Activated naive CD8-positive, alpha-beta T cell treated with anti-CD3 and anti-CD28 coated beads, Interleukin-2, amount 50 U/mL, for 24 hours (primary cell): Measurements from ENCODE around the gene MRPL12.
"Not testable (repeated sequence)": the region's sequence is repeated elsewhere in the genome, so short reads cannot be mapped to it uniquely, and the experiment has no call there.

Experiments used
- ATAC-seq: fragments of 150-1000 bp; cut with Tn5 transposase; one replicate; pipeline ENCODE4 v1.10.0; 2021
- DNase-seq: peaks from one replicate; pipeline ENCODE4 v3.0.0; 2021
- H3K27ac Mint-ChIP-seq: one replicate; pipeline ENCODE4 v1.8.0; 2021; ENCODE audit warnings: mild to moderate bottlenecking, mixed read lengths
- H3K27me3 Mint-ChIP-seq: one replicate; pipeline ENCODE4 v1.8.0; 2021; ENCODE audit warnings: mixed read lengths
- H3K36me3 Mint-ChIP-seq: one replicate; pipeline ENCODE4 v1.8.0; 2021; ENCODE audit warnings: low read depth, mixed read lengths
- H3K4me1 Mint-ChIP-seq: one replicate; pipeline ENCODE4 v1.8.0; 2021; ENCODE audit warnings: mixed read lengths
- H3K4me3 Mint-ChIP-seq: one replicate; pipeline ENCODE4 v1.8.0; 2021; ENCODE audit warnings: mild to moderate bottlenecking, moderate library complexity, mixed read lengths
- H3K9me3 Mint-ChIP-seq: one replicate; pipeline ENCODE4 v1.8.0; 2021; ENCODE audit warnings: mixed read lengths

The MRPL12 gene

DNA sequence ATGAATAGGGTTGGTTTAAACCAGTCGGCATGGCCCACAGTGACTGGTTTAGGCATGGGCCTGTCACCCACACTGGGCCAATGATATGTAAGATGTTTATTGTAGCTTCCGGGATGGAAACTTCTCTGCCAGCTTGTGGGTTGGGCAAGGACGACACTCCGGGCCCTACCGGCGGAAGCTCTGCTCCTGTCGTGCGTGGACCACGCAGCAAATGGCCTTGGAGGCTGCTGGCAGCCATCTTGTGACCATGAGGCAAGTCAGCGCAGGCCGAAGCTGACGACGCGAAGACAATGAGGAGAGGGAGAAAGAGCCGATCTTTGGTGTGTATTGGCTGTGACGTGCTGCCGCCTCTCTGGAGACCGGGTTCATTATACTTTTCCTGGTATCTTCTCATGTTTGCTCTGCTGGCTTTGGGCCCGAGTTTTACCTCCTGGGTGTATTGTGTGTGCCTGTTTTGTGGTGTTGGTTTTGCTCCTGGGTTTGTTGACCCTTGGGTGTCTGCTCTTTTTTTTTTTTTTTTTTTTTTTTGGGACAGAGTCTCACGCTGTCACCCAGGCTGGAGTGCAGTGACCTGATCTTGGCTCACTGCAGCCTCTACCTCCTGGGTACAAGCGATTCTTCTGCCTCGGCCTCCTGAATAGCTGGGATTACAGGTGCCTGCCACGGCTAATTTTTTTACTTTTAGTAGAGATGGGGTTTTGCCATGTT lies 24.3 kb downstream of the MRPL12 start:
- Mint-ChIP-seq H3K4me3 (no peak overlapping the region), H3K27me3 (peaks cover 25% of the 10 kb centered on the region), H3K4me1 (no peaks in the 10 kb centered on the region), H3K27ac (no peak overlapping the region), H3K36me3 (no peaks in the 10 kb centered on the region), H3K9me3 (no peaks in the 10 kb centered on the region)
- ATAC-seq, result no peak
- DNase-seq, result no peak

DNA sequence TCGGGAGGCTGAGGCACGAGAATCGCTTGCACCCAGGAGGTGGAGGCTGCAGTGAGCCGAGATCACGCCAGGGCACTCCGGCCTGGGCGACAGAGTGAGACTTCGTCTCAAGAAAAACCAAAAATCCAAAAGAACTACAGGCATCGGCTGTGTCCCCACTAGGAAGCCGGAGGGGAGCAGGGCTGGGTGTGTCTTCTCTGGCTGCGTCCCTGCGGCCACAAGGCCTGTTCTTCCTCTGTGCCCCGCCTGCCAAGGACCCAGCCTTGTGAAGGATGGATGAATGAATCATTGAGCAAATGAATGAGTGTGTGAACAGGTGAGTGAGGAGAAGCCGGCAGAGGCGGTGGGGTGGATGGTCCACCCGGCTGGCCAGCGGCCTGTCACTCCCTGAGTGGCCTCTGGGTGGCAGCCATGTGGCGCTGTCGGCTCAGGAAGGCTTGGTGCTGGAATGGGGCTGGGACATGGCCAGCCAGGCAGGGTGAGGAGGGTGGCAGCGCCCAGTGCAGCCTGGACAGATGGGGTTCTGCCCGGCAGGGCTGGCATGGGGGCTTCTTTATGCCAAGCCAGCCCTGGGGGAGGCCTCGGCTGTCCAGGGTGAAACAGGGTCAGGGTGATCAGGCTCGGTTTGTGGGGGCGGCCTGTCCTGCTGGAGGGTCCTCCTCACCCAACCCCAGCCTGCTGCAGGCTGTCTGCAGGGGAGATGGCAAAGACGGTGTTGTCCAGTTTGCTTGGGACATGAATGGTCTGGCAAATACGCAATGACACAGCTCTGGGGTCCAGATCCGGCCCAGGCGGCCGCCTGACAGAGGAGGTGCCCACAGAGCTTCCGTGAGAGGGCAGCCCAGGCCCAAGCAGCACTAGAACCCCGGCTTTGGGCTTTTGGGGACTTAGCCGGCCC lies 30.6 kb downstream of the MRPL12 start:
- peaks cover 5% of the 10 kb centered on the region for H3K4me1 Mint-ChIP-seq
- peaks cover 25% of the 10 kb centered on the region for H3K27me3 Mint-ChIP-seq
- no peak overlapping the region for H3K4me3 Mint-ChIP-seq
- H3K36me3 Mint-ChIP-seq, result no peaks in the 10 kb centered on the region
- ATAC-seq (peak; percentile 86), DNase-seq (peak; percentile 79)
- H3K9me3 Mint-ChIP-seq, result no peaks in the 10 kb centered on the region
- H3K27ac Mint-ChIP-seq, result no peak overlapping the region

DNA sequence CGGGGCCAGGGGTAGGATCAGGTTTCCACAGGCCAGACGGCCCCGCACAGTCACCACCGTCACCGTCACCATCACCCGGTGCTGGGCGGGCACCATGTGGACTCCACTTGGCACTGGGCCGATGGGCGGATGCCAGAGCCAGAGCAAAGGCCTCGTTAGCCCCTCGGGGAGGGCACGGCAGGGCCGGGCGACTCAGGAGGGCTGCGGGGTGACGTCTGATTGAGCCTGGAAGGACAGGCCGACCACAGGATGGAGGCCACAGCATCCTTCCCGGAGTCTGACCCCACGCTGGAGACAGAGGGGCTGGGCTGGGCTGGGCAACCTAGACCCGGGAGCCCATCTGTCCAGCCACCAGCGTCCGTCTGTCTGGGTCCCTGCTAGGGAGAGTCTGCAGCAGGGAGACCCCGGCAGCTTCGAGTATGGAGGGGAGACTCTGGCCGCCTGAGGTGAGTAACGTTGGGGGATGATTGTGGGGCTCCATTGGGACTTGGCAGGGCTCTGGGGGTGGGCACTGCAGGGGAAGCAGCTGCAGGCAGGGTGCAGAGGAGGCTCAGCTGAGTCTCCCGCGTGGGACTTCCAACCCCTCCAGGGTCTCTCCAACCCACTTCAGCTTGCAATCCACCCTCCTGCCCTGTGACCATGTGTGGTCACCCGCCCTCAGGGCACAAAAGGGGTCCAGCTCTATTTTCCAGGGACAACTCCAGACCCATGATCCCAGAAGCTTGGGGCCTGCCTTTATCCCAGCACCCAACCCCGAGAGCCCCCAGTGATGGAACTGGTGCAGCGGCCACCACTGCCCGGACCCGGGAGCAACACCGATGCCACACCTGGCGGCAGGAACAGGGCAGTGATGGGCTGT lies 31.5 kb downstream of the MRPL12 start:
- H3K4me3 Mint-ChIP-seq, result no peak overlapping the region
- ATAC-seq, result no peak

DNA sequence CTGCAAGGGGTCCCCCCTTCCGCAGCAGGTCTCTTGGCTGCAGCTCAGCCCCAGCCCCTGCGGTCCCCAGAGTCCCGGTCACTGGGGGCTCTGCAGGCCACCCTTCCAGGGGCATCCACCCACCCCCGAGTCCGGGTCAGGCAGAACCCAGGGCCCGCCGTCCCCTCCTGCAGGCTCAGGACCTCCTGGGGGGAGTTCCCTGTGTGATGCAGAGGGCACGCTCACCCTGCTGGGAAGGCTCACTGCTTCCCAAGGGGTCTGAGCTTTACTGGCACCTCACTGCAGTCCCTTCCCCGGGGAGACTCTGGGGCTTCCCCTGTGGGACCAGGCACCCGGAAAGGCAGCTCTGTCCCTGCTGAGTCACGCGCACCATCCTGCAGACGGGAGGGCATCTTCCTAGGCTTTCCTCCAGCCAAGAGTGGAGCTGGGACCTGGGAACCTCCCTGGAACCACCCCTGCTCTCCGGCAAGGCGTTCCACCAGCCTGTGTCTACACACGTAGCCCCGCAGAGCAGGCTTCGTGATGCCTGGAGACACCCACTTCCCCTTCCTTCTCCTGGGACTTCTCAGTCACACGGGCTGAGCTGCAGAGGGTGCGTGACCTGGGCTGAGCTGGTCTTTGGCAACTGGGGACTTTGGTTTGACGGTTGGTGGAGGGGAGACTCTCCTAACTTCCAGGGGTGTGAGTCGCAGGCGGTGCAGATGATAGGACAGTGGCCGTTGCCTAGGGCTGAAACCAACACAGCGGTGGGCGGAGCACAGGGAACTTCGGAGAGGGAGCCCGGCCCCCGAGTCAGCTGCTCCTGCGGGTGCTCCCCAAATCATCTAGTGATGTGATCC lies 32.3 kb downstream of the MRPL12 start:
- Mint-ChIP-seq H3K27ac (no peak overlapping the region), H3K27me3 (peaks cover 23% of the 10 kb centered on the region), H3K36me3 (no peaks in the 10 kb centered on the region), H3K9me3 (no peaks in the 10 kb centered on the region), H3K4me1 (peaks cover 5% of the 10 kb centered on the region), H3K4me3 (peak overlapping the region; percentile 49)
- peak; percentile 33 for ATAC-seq
- DNase-seq, result no peak

More for the DNA sequence above, 31.5 kb downstream of the MRPL12 start:
- H3K4me1 Mint-ChIP-seq, result peaks cover 5% of the 10 kb centered on the region
- H3K36me3 Mint-ChIP-seq, result no peaks in the 10 kb centered on the region
- no peak overlapping the region for H3K27ac Mint-ChIP-seq
- DNase-seq, result no peak
- H3K9me3 Mint-ChIP-seq, result no peaks in the 10 kb centered on the region
- peaks cover 25% of the 10 kb centered on the region for H3K27me3 Mint-ChIP-seq

DNA sequence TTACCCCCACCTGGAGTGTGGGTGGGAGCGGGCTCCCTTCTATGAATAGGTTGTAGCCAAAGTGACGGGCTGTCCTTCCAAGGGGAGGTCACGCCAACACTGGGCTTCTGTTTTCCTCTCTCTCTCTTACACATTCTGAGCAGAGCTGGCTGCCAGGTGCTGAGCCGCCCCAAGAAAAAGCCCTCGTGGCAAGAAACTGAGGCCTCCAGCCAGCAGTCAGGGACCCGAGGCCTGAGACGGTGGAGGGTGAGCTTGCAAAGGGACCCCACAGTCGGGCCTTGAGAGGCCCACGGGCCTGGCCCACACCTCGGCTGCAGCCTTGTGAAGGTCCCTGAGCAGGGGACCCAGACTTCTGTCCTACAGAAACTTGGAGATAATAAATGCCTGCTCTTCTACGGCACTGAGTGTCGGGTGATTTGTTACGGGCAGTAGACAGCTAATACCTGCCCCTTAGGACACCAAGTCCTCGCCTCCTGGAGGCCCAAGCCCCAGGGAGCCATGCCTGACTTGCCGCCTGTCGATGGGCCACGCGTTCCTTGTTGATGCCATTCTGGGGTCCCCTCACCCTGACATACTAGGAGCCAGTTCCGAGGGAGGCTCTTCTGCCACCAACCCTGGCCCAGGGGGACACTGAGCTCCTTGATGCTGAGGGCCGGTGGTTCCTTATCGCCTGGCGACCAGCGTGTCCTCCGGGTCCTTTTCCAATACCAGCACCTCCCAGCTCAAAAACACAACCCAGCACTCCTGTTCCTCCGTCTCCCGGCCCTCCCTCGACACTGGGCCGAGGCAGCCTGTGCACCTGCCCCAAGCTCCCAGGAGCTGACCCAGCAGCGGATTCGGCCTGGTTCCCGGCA lies 35.0 kb downstream of the MRPL12 start:
- Mint-ChIP-seq H3K9me3 (no peaks in the 10 kb centered on the region), H3K36me3 (no peaks in the 10 kb centered on the region), H3K27me3 (peaks cover 15% of the 10 kb centered on the region), H3K4me1 (peaks cover 5% of the 10 kb centered on the region), H3K27ac (no peak overlapping the region), H3K4me3 (no peak overlapping the region)
- ATAC-seq (no peak), DNase-seq (no peak)

DNA sequence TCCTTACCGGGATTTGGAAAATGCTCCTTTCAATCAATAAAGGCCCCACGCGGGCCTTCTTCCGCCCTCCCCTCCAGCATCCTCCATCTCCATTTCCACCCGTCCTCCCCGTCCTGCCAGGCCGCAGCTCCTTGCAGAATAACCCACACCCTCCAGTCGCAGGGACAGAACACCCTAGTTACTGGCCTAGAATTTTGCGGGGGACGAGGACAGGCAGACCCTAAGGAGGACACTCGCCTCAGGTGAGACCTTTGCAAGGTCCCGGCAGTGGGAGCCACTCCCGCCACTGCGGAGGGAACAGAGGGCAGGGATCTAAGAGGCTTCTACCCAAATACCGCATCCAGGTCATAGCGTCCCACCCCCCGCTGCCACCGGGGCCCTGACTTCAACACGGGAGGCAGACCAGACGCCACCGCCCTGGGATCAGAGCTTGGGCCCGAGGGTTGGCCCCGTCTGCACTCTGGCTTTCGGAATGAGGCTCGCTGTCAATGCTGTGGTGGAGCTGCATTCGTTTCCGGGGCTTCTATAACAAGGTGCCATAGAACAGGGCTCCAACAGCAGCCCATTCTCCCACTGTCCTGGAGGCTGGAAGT lies 35.7 kb downstream of the MRPL12 start:
- no peaks in the 10 kb centered on the region for H3K36me3 Mint-ChIP-seq
- no peak overlapping the region for H3K4me3 Mint-ChIP-seq
- peaks cover 5% of the 10 kb centered on the region for H3K4me1 Mint-ChIP-seq
- ATAC-seq, result no peak
- no peak for DNase-seq
- no peaks in the 10 kb centered on the region for H3K9me3 Mint-ChIP-seq
- peaks cover 11% of the 10 kb centered on the region for H3K27me3 Mint-ChIP-seq
- H3K27ac Mint-ChIP-seq, result no peak overlapping the region

DNA sequence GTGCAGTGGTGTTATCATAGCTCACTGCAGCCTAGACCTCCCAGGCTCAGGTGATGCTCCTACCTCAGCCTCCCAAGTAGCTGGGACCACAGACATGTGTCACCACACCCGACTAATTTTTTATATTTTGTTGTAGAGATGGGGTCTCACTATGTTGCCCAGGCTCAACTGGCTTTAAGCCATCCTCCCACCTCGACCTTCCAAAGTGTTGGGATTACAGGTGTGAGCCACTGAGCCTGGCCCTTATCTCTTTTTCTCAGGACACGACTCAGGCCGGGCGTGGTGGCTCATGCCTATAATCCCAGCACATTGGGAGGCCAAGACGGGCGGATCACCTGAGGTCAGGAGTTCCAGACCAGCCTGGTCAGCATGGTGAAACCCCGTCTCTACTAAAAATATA lies 36.4 kb downstream of the MRPL12 start:
- not testable (repeated sequence) for DNase-seq, H3K36me3 Mint-ChIP-seq, ATAC-seq, H3K27ac Mint-ChIP-seq, H3K4me3 Mint-ChIP-seq, H3K4me1 Mint-ChIP-seq, H3K9me3 Mint-ChIP-seq
- H3K27me3 Mint-ChIP-seq, result peaks cover 11% of the 10 kb centered on the region

DNA sequence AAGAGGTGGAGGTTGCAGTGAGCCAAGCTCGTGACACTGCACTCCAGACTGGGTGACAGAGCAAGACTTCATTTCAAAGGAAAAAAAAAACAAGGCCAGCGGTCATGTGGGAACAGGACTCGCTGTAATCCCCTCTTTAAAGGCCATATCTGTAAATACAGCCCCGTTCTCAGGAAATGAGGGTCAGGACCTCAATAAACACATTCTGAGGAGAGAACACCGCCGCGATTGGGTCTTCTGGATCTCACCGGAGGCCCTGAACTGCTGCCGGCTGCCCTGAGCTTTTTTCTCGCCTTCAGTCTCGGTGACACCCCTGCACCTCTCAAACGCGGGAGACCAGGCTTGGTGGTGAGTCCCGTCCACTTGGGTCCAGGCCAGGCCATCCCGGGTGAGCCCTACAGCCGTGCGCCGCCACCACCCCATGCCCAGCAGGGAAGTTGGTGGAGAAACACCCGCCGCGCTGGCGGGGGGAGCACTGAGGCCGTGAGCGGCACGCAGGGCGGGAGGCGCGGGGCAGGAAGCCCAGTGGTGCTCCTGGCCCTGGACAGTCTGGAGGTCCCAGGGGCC lies 37.3 kb downstream of the MRPL12 start:
- H3K9me3 Mint-ChIP-seq, result no peaks in the 10 kb centered on the region
- H3K4me3 Mint-ChIP-seq, result no peak overlapping the region
- DNase-seq (no peak), ATAC-seq (no peak)
- H3K27me3 Mint-ChIP-seq, result peaks cover 9% of the 10 kb centered on the region
- no peak overlapping the region for H3K27ac Mint-ChIP-seq
- H3K4me1 Mint-ChIP-seq, result peaks cover 5% of the 10 kb centered on the region
- no peaks in the 10 kb centered on the region for H3K36me3 Mint-ChIP-seq

DNA sequence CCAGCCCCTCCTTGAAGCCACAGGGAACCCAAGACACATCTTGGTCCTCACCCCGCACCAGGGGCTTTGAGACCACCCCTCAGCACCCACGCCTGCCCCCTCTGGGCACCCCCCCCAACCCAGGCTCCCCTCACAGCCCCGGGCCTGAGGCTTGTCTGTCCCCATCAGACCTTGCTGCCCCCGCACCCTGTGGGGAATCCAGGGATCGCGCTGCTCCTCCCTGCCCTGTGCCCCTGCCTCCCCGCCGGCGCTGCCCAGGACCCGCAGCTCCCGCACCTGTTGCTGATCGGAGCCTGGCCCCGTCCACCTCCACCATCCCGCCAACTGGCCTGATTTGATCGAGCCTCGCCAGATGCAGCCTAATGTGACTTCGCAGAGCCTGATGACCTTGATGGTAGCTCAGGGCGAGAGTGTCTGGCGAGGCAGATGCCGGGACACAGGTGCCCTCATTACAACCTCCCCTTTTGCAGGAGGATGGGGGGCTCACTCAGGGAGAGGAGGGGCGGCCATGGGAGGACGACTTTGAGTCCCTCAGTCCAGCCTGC lies 38.0 kb downstream of the MRPL12 start:
- DNase-seq (no peak), ATAC-seq (no peak)
- no peak overlapping the region for H3K27ac Mint-ChIP-seq
- no peaks in the 10 kb centered on the region for H3K36me3 Mint-ChIP-seq
- H3K4me3 Mint-ChIP-seq, result no peak overlapping the region
- no peaks in the 10 kb centered on the region for H3K4me1 Mint-ChIP-seq
- no peaks in the 10 kb centered on the region for H3K9me3 Mint-ChIP-seq
- peaks cover 5% of the 10 kb centered on the region for H3K27me3 Mint-ChIP-seq

DNA sequence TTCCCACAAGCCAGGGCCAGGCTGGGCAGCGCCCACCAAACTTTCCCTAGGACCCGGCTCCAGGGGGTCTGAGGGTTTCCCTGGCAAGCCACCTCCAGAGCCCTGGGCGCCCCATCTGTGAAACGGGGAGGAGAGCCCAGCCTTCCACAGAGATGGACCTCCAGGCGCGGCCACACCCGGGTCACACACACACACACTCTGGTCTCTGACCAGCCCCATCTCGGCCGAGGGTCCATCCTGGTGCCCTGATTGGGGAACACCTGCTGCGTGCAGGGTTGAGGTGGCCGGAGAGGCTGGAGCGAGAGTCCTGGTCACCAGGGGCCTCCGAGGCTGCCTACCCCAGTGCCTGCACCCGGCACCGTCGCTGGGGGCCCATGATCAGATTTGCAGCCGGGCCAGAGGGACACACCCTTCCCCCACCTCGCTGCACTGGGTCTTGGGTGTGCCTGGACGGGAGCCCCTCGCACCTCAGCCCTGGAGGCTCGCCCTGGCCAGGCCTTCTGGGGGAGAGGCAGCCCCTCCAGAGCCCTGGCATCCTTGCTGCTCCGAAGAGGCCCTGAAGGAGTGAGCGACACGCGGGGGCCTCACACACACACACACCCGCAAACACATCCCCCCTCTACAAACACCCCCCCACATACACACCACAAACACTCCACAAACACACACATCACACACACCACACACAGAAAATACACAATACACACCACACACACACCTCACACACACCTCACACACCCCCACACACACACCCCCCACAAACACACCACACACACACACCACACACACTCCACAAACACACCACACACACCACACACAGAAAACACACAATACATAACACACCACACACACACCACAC lies 38.7 kb downstream of the MRPL12 start:
- H3K4me1 Mint-ChIP-seq, result no peaks in the 10 kb centered on the region
- peaks cover 5% of the 10 kb centered on the region for H3K27me3 Mint-ChIP-seq
- H3K27ac Mint-ChIP-seq, result no peak overlapping the region
- no peak overlapping the region for H3K4me3 Mint-ChIP-seq
- ATAC-seq (peak; percentile 45), DNase-seq (no peak)
- H3K36me3 Mint-ChIP-seq, result no peaks in the 10 kb centered on the region
- no peaks in the 10 kb centered on the region for H3K9me3 Mint-ChIP-seq
